CD4-positive, alpha-beta T cell treated with Interleukin-15 for 1 hour (primary cell): Measurements from ENCODE around the gene ZGPAT.
"Not testable (repeated sequence)": the region's sequence is repeated elsewhere in the genome, so short reads cannot be mapped to it uniquely, and the experiment has no call there.

Experiments used
- DNase-seq: peaks from one replicate; pipeline ENCODE4 v3.0.0-alpha.2; 2020

Gene ZGPAT

DNA sequence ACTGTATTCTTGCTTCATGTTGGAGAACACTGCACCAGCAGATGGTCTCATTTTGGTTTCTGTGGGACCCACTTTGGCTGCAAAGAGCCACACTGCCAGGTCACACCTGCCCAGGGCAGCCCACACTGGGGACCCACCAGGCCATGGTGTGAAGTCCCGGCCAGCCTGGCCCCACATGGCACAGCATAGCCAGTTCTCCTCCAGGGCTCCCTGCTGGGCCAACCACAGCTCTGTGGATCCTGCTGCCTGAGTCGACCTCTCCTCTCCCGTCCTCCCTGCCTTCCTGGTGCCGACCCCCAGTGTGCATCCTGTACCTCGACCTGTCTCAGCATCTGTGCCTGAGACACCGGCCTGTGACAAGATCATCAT is 3.1 kb upstream of the ZGPAT start:
- DNase-seq = no peak

DNA sequence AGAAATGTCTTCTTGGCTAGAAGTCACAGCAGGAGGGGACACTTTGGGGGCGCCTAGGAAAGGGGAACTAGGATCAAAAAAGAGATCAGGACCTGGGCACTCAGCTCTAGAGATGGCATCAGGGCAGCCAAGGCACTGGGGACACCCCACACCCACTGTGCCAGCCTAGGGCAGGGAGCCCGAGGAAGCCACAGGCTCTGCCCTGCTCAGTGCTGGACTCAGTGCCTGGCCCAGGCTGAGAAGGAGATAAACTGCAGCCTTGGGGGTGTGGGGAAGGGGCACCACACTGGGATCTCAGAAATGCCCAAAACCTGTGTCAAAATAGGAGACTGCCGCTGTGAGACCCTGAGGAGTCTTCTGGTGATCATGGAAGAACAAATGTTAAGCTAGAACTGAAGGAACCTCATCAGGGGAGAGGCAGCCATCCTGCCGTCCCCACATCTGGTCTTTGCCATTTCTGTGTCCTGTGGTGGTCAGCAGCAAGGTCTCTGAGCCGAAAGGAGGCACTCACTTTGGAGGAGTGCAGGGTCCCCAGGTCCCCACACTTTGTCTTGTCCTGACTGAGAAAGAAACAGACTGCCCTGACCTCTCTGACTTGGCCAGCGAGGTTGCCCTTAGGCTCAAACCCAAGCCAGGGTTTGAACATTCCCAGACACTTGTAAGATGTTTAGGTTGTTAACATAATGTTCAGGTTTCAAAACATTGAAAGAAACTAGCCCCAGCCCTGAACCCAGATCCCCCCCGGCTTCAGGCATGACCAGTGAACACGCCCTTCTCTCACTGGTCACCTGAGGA is 2.4 kb upstream of the ZGPAT start:
- DNase-seq = no peak

DNA sequence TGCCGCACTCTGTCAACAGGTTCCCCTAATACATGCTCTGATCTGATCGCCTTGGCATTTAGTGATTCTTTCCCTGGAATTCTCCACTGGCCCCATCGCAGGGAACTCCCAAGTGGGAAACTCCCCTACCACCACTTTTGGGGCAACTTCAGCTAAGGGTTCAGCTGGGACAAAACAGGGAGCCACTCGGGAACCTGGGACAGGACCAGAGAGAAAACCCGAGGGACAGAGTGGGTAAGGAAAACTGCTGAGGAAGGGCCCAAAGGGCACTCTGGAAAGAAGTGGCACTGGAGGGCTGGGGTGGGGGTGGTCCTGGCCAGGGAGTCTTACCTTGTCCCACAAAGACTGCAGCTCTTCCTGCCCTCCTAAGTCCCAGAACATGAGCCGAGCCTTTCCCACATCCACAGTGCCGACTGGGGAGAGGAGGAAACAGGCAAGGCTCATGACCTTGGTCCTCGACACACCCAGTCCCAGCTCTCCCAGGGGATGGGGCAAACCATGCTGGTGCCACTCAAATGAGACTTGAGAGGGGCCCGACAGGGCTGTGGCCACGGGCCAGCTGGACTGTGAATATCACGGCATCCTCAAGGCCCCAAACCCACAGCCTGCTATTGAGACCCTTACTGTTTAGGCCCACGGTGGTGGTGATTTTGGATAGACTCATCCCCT is 1.7 kb upstream of the ZGPAT start:
- no peak for DNase-seq

DNA sequence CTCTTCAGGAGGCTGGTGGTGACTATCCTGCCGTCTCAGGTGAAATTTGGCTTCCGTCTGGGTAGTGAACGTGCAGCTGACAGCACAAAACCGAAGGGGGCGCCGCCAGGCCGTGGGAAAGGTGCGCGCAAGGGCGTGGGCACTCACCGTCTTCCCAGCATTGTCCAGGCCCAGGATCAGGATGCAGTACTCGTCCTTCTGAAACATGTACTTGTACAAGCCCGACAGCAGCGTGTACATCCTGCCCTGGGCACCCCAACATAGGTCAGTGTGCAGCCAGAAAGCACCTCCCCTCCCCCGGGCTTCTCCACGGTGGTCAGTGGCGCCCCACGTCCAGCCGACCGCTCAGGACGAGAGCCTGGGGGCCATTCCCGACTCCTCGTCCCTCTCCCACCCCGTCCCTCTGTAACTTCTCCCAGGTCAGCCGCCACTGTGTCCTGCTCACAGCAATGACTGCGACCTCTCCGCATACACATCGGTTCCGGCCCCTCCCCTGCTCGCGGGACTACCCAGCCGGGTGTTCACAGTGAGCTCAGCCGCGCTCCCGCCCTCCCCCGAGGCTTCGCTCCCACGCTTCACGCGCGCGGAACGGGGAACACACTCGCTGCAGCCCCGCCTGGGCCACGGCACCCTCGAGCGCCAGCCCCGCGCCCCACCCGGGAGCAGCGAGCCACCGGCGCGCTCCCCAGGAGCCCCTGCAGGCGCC is 834 bp upstream of the ZGPAT start:
- peak; percentile 49 for DNase-seq

DNA sequence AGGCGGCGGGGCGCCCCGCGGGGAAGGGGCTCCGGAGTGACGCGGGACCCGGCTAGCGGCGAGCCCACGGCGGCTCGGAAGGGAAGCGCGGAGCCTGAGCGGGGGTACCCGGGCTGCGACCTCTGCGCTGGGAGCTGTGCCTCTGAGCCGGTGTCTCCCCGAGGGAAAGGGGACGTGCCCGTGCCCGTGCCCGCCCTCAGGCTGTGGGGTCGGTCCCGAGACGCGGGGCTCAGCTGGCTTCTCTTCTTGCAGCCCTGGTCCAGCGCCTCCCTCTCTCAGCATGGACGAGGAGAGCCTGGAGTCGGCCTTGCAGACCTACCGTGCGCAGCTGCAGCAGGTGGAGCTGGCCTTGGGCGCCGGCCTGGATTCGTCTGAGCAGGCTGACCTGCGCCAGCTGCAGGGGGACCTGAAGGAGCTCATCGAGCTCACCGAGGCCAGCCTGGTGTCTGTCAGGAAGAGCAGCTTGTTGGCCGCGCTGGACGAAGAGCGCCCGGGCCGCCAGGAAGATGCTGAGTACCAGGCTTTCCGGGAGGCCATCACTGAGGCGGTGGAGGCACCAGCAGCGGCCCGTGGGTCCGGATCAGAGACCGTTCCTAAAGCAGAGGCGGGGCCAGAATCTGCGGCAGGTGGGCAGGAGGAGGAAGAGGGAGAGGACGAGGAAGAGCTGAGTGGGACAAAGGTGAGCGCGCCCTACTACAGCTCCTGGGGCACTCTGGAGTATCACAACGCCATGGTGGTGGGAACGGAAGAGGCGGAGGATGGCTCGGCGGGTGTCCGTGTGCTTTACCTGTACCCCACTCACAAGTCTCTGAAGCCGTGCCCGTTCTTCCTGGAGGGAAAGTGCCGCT is 686 bp downstream of the ZGPAT start:
- DNase-seq = no peak

DNA sequence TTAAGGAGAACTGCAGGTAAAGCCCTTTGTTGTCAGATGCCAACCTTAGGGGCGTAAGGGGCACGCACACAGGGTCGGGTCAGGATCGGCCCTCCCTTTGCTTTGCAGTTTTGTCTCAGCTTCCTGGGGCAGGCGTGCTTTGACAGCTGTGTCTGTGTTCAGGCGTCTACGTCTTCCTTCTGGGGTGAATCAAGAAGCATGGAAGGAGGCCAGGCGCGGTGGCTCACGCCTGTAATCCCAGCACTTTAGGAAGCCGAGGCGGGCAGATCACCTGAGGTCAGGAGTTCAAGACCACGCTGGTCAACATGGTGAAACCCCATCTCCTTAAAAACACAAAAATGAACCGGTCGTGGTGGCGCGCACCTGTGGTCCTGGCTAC is 1.3 kb downstream of the ZGPAT start:
- DNase-seq = no peak

DNA sequence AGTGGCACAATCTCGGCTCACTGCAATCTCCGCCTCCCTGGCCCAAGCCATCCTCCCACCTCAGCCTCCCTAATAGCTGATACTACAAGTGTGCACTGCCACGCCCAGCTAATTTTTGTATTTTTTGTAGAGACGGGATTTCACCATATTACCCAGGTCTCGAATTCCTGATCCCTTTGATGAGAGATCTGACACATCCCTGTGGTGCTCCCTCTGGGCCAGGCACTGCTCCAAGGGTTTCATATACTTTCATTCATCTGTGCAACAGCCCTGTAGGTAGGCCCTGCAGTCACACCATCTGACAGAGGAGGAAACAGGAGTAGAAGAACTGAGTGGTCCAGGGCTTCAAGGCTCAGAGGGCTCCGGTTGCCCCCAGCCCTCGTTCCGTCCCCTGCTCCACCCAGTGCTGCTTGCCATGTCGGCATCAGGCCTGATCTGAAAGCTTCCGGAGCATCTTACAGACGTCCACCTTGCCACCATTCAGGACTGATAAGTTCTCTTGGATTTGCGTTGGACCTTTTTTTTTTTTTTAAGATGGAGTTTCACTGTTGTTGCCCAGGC is 3.3 kb downstream of the ZGPAT start:
- no peak for DNase-seq

DNA sequence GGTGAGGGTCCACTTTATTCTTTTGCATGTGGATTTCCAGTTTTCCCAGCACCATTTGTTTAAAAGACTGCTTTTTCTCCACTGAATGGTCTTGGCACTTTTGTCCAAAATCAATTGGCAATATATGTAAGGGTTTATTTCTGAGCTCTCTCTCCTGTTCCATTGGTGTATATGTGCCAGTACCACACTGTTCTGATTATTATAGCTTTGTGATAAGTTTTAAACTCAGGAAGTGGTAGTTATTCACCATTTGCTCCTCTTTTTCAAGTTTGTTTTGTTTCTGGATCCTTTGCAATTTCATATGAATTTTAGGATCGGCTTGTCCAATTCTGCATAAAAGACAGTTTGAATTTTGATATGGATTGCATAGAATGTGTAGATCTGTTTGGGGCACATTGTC is 4.4 kb downstream of the ZGPAT start:
- no peak for DNase-seq

DNA sequence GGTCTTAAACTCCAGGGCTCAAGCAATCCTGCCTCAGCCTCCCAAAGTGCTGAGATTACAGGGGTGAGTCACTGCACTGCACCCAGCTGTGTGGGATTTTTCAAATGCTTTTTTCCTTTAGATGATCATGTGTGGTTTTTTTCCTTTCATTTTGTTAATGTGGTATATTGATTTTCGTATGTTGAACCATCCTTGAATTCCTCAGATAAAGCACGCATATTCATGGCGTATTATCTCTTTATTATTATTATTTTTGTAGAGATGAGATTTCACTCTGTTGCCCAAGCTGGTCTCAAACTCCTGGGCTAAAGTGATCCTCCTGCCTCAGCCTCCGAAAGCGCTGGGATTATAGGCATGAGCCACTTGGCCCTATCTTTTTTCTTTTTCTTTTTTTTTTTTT is 7.0 kb downstream of the ZGPAT start:
- no peak for DNase-seq

DNA sequence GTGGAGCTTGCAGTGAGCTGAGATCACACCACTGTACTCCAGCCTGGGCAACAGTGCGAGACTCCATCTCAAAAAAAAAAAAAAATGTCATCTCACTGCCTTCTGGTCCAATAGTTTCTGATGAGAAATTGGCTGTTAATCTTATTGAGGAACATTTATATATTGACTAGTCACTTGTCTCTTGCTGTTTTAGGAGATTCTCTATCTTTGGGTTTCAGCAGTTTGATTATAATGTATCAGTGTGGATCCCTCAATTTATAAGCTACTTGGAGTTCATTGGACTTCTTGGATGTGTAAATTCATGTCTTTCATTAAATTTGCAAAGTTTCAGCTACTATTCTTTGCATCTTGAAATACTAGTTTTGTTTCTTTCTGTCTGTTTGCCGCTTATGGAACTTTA is 11.2 kb downstream of the ZGPAT start:
- no peak for DNase-seq

DNA sequence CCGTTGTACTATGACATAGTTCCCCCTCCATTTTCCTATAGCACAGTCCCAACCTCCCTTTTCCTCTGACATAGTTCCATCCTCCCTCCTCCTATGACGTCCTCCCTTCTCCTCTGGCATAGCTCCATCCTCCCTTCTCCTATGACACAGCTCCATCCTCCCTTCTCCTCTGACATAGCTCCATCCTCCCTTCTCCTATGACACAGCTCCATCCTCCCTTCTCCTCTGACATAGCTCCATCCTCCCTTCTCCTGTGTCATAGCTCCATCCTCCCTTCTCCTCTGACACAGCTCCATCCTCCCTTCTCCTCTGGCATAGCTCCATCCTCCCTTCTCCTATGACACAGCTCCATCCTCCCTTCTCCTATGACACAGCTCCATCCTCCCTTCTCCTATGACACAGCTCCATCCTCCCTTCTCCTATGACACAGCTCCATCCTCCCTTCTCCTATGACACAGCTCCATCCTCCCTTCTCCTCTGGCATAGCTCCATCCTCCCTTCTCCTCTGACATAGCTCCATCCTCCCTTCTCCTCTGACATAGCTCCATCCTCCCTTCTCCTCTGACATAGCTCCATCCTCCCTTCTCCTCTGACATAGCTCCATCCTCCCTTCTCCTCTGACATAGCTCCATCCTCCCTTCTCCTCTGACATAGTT is 15.3 kb downstream of the ZGPAT start:
- DNase-seq = not testable (repeated sequence)

DNA sequence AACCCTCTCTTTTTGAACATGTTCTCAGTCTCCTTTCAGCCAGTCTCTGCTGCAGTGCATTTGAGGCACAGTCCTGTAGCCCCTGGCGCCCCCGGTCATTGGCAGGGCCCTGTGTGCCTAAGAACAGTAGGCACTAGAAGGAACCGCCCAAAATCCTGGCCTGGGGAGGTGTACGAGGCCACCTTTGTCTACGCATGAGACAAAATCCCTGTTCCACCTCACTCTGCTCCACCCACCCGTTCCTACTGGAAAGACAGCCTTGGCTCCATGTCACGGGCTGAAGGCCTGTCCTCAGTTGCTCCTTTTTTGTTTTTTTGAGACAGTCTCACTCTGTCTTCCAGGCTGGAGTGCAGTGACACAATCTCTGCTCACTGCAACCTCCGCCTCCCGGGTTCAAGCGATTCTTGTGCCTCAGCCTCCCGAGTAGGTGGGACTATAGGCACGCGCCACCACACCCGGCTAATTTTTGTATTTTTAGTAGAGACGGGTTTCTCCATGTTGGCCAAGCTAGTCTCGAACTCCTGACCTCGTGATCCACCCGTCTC is 22.4 kb downstream of the ZGPAT start:
- DNase-seq = not testable (repeated sequence)

DNA sequence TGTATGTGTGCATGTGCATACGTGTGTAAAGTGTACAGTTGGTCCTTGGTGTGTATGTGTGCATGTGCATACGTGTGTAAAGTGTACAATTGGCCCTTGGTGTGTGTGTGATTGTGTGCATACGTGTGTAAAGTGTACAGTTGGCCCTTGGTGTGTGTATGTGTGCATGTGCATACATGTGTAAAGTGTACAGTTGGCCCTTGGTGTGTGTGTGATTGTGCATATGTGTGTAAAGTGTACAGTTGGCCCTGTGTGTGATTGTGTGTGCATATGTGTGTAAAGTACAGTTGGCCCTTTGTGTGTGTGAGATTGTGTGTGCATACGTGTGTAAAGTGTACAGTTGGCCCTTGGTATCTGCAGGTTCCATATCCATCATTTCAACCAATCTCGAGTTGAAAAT is 23.6 kb downstream of the ZGPAT start:
- no peak for DNase-seq

DNA sequence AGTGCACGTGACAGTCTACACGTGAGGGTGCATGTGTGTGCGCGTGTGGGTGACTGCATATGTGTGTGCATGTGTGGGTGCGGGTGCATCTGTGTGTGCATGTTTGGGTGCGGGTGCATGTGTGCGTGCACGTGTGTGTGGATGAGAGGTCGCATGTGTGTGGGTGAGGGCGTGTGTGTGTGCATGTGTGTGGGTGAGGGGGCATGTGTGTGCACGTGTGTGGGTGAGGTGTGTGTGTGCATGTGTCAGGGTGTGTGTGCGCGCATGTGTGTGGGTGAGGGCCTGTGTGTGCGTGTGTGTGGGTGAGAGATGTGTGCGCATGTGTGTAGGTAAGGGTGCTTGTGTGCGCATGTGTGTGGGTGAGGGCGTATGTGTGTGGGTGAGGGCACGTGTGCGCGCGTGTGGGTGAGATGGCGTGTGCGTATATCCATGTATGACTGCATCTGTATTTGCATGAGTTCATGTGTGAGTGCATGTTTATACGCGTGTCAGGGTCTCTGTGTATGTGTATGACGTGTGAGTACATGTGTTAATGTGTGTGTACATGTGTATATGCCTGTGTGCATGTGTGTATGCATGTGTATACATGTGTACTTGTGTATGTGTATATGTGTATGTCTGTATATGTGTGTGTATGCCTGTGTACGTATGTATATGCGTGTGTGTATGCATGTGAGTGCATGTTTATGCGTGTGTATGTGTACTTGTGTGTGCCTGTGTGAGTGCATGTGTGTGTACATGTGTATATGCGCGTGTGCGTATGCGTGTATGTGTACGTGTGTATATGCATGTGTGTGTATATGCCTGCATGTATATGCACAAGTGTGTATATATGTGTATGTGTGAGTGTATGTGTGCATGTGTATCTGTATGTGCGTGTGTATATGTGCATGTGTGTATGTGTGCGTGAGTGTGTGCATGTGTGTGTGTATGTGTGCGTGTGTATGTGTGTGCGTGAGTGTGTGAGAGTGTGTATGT is 24.6 kb downstream of the ZGPAT start:
- no peak for DNase-seq

DNA sequence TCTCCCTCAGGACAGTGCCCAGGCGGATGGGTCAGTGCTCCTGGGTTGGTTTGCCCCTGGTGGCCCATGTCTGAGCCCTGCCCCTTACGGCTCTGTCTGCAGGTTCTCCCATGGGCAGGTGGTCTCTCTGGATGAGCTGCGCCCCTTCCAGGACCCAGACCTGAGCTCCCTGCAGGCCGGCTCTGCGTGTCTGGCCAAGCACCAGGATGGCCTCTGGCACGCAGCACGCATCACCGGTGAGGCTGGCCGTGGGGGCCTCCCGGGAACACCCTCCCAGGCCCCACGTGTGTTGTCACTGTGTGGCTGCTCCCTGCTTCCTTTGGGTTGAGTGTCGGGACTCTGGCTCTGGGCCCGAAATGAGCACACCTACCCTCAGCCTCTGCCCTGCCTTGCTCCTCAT is 25.3 kb downstream of the ZGPAT start:
- no peak for DNase-seq

DNA sequence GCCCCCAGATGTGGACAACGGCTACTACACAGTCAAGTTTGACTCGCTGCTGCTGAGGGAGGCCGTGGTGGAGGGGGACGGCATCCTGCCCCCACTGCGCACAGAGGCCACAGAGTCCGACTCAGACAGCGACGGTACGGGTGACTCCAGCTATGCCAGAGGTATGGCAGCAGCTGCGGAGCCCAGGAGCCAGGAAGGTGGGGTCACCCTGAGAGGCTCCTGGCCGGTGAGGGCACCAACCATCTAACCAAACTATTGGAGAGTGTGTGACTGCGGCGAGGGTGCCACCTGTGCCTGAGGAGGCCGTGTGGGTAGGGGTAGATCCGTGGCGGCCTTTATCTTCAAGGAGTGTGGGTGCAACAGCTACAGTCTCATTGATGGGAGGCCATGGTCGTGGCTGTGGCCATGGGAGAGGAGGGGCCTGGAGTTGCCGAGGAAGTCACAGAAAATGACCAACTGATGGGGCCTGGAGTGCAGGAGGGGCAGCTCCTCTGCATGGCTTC is 25.8 kb downstream of the ZGPAT start:
- no peak for DNase-seq

DNA sequence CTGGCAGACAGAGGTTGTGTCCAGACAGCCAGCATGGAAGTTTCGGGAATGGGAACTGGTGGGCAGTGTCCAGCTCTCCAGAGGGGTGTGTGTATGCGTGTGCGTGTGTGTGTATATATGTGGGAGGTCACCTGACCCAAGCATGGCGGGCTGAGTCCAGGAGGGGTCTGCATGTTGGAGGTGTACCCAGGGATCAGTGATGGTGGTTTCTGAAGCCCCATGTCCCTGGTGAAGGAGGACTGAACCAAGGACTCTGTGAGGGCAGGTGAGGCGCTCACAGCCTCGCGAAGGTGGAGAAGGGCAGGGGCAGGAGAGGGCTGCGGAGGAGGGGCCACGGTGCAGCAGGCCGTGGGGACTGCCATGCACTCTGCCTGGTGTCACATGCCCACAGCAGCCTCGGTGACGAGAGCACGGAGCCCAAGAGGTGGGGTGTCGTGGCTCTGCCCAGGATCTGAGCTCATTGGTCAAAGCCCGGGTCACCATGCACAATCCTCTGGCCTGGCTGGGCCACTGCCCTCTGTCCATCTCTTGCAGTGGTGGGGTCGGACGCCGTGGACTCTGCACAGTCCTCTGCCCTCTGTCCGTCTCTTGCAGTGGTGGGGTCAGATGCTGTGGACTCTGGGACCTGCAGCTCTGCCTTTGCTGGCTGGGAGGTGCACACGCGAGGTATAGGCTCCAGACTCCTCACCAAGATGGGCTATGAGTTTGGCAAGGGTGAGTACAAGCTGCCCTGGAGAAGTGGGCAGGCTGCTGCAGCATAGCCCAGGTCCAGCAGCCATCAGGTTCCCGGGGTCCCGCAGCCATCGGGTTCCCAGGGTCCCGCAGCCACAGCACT is 26.5 kb downstream of the ZGPAT start:
- DNase-seq = no peak

DNA sequence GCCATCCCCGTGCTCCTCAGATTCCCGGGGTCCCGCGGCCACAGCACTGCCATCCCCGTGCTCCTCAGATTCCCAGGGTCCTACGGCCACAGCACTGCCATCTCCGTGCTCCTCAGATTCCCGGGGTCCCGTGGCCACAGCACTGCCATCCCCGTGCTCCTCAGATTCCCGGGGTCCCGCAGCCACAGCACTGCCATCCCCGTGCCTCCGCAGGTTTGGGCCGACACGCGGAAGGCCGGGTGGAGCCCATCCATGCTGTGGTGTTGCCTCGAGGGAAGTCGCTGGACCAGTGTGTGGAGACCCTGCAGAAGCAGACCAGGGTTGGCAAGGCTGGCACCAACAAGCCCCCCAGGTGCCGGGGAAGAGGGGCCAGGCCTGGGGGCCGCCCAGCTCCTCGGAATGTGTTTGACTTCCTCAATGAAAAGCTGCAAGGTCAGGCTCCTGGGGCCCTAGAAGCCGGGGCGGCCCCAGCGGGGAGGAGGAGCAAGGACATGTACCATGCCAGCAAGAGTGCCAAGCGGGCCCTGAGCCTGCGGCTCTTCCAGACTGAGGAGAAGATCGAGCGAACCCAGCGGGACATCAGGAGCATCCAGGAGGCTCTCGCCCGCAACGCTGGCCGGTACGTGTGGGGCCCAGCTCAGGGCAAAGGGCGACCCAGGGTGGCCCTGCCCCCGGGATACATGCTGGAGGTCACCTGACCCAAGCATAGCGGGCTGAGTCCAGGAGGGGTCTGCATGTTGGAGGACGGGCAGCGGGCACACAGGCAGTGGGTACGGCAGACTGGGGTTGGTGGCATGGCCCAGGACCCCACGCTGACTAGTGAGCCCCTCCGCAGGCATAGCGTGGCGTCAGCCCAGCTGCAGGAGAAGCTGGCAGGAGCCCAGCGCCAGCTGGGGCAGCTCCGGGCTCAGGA is 27.4 kb downstream of the ZGPAT start:
- no peak for DNase-seq
